Measurements from ENCODE around the gene GINS1.

Gene GINS1

GRCh38 chr20:25490656-25491445, 83.4 kb downstream of the GINS1 start:
- peaks cover 97% of the 10 kb centered on the region for H3K4me1 ChIP-seq
- H3K36me3 ChIP-seq = no peaks in the 10 kb centered on the region

GRCh38 chr20:25491446-25492038, 84.1 kb downstream of the GINS1 start:
- Histone ChIP-seq H3K9ac (no peak overlapping the region), H3K27me3 (no peaks in the 10 kb centered on the region), H3K36me3 (no peaks in the 10 kb centered on the region), H4K20me1 (no peaks in the 10 kb centered on the region), H3K4me1 (peaks cover 97% of the 10 kb centered on the region), H3K9me3 (no peaks in the 10 kb centered on the region), H3K4me3 (no peak overlapping the region), H3K27ac (peak overlapping the region; percentile 48), H3K4me2 (peak overlapping the region; percentile 77)
- TF ChIP-seq Cebpa-rat (IDR thresholded peaks at IDR 0.05) = no peak

More at GRCh38 chr20:25490656-25491445, 83.4 kb downstream of the GINS1 start:
- H3K9ac ChIP-seq = 0 out of 2 replicates have a peak overlapping the region, but pooled peaks have one; percentile 10
- no peaks in the 10 kb centered on the region for H4K20me1 ChIP-seq
- peak overlapping the region; percentile 77 for H3K4me2 ChIP-seq
- no peaks in the 10 kb centered on the region for H3K27me3 ChIP-seq
- no peaks in the 10 kb centered on the region for H3K9me3 ChIP-seq
- H3K4me3 ChIP-seq = no peak overlapping the region
- TF ChIP-seq Cebpa-rat (IDR thresholded peaks at IDR 0.05) = no peak
- peak overlapping the region; percentile 48 for H3K27ac ChIP-seq

- no peaks in the 10 kb centered on the region for H3K27me3 ChIP-seq
- H3K27ac ChIP-seq = 0 out of 2 replicates have a peak overlapping the region, but pooled peaks have one; percentile 23
- H3K4me2 ChIP-seq = peak overlapping the region; percentile 78
- H3K9ac ChIP-seq = no peak overlapping the region
- no peaks in the 10 kb centered on the region for H3K9me3 ChIP-seq
- no peak for TF ChIP-seq Cebpa-rat (IDR thresholded peaks at IDR 0.05)
- peaks cover 97% of the 10 kb centered on the region for H3K4me1 ChIP-seq
- no peaks in the 10 kb centered on the region for H4K20me1 ChIP-seq
- H3K36me3 ChIP-seq = no peaks in the 10 kb centered on the region
- no peak overlapping the region for H3K4me3 ChIP-seq
Observed at GRCh38 chr20:25493137-25493536, 85.7 kb downstream of the GINS1 start.

GRCh38 chr20:25493748-25494505, 86.5 kb downstream of the GINS1 start:
- H3K27ac ChIP-seq = no peak overlapping the region
- H3K36me3 ChIP-seq = no peaks in the 10 kb centered on the region
- no peaks in the 10 kb centered on the region for H3K9me3 ChIP-seq
- H3K27me3 ChIP-seq = no peaks in the 10 kb centered on the region
- H3K4me2 ChIP-seq = peak overlapping the region; percentile 78
- no peak for TF ChIP-seq Cebpa-rat (IDR thresholded peaks at IDR 0.05)
- H3K9ac ChIP-seq = no peak overlapping the region
- H3K4me1 ChIP-seq = peaks cover 94% of the 10 kb centered on the region
- no peaks in the 10 kb centered on the region for H4K20me1 ChIP-seq
- no peak overlapping the region for H3K4me3 ChIP-seq

- peaks cover 87% of the 10 kb centered on the region for H3K4me1 ChIP-seq
- peak overlapping the region; percentile 78 for H3K4me2 ChIP-seq
- H4K20me1 ChIP-seq = no peaks in the 10 kb centered on the region
- TF ChIP-seq Cebpa-rat (IDR thresholded peaks at IDR 0.05) = no peak
- no peak overlapping the region for H3K9ac ChIP-seq
- H3K27ac ChIP-seq = no peak overlapping the region
- H3K27me3 ChIP-seq = no peaks in the 10 kb centered on the region
- H3K4me3 ChIP-seq = no peak overlapping the region
- no peaks in the 10 kb centered on the region for H3K9me3 ChIP-seq
- H3K36me3 ChIP-seq = no peaks in the 10 kb centered on the region
Observed at GRCh38 chr20:25494506-25495188, 87.2 kb downstream of the GINS1 start.

- no peak overlapping the region for H3K4me3 ChIP-seq
- H3K4me2 ChIP-seq = peak overlapping the region; percentile 78
- H3K27ac ChIP-seq = peak overlapping the region; percentile 53; the same call in 1 of the 2 replicates
- H3K9ac ChIP-seq = no peak overlapping the region
- peak; percentile 94 for TF ChIP-seq Cebpa-rat (IDR thresholded peaks at IDR 0.05)
- no peaks in the 10 kb centered on the region for H3K9me3 ChIP-seq
- no peaks in the 10 kb centered on the region for H3K36me3 ChIP-seq
- H4K20me1 ChIP-seq = no peaks in the 10 kb centered on the region
- H3K27me3 ChIP-seq = no peaks in the 10 kb centered on the region
- peaks cover 85% of the 10 kb centered on the region for H3K4me1 ChIP-seq
Observed at GRCh38 chr20:25495189-25495824, 87.8 kb downstream of the GINS1 start.

- Histone ChIP-seq H3K27me3 (no peaks in the 10 kb centered on the region), H3K27ac (peak overlapping the region; percentile 28; the same call in 1 of the 2 replicates), H3K9me3 (no peaks in the 10 kb centered on the region), H3K4me2 (peak overlapping the region; percentile 78), H3K36me3 (no peaks in the 10 kb centered on the region), H4K20me1 (no peaks in the 10 kb centered on the region), H3K9ac (peak overlapping the region; percentile 2; the same call in 1 of the 2 replicates), H3K4me1 (peaks cover 74% of the 10 kb centered on the region), H3K4me3 (no peak overlapping the region)
- TF ChIP-seq Cebpa-rat (IDR thresholded peaks at IDR 0.05) = no peak
Observed at GRCh38 chr20:25496165-25496967, 88.9 kb downstream of the GINS1 start.

GRCh38 chr20:25496968-25497401, 89.5 kb downstream of the GINS1 start:
- H3K9ac ChIP-seq = peak overlapping the region; percentile 2; the same call in 1 of the 2 replicates
- H3K4me3 ChIP-seq = no peak overlapping the region
- H3K27me3 ChIP-seq = no peaks in the 10 kb centered on the region
- peak overlapping the region; percentile 78 for H3K4me2 ChIP-seq
- no peak for TF ChIP-seq Cebpa-rat (IDR thresholded peaks at IDR 0.05)
- peaks cover 68% of the 10 kb centered on the region for H3K4me1 ChIP-seq
- no peaks in the 10 kb centered on the region for H3K9me3 ChIP-seq
- H3K36me3 ChIP-seq = no peaks in the 10 kb centered on the region
- peak overlapping the region; percentile 28; the same call in 1 of the 2 replicates for H3K27ac ChIP-seq
- H4K20me1 ChIP-seq = no peaks in the 10 kb centered on the region

Measured in BLaER1 (cell line).